Transverse colon (tissue), 4 donors: ENCODE measurements around the gene DOCK10. TPM values are rescaled to one million over a fixed set of nuclear protein-coding genes. Genes with fewer than 3 reads are reported as not detected.

Experiments
- DNase-seq: peaks from one replicate; pipeline ENCODE4 v3.0.0-alpha.2; 2019
- H3K27ac ChIP-seq, 4 donors: fragments of 200-600 bp; sonication (generic); 2 replicates each; pipeline ENCODE4 v1.5.1; 2016 to 2018; ENCODE audit warnings: inconsistent platforms in 4 of 4
- H3K27me3 ChIP-seq: fragments of 200-600 bp; sonication (generic); 2 replicates; pipeline ENCODE4 v1.5.1; 2017; ENCODE audit warnings: inconsistent platforms
- H3K36me3 ChIP-seq, 4 donors: fragments of 200-600 bp; sonication (generic); 2 replicates each; pipeline ENCODE4 v1.5.1; 2017 to 2019; ENCODE audit warnings: inconsistent platforms in 4 of 4
- H3K4me1 ChIP-seq, 4 donors: fragments of 200-600 bp; sonication (generic); 2 replicates each; pipeline ENCODE4 v1.5.1; 2017 to 2020; ENCODE audit warnings: inconsistent platforms in 4 of 4
- H3K4me3 ChIP-seq, 4 donors: fragments of 200-600 bp; sonication (generic); 1 replicate in 1 of 4; 2 replicates in 3 of 4; pipeline versions ENCODE4 v1.5.1 to v1.6.1; 2017 to 2019; ENCODE audit warnings: inconsistent platforms in 4 of 4
- H3K9me3 ChIP-seq, 2 donors: fragments of 200-600 bp; sonication (generic); 2 replicates each; pipeline ENCODE4 v1.5.1; 2017 to 2019; ENCODE audit warnings: inconsistent platforms in 2 of 2
- EP300 ChIP-seq: sonication (generic); formaldehyde crosslinking; IDR thresholded peaks from one replicate; pipeline ENCODE4 v1.6.1; 2017; ENCODE audit warnings: antibody characterized with exemption, low read depth
- POLR2A ChIP-seq: fragments of 450-650 bp; IDR thresholded peaks from one replicate; pipeline ENCODE4 v1.6.1; 2016; ENCODE audit warnings: antibody characterized with exemption, mild to moderate bottlenecking, moderate library complexity
- POLR2AphosphoS5 ChIP-seq, 3 donors: sonication (generic); formaldehyde crosslinking; IDR thresholded peaks; one replicate each; pipeline ENCODE4 v1.6.1; 2016; ENCODE audit warnings: antibody characterized with exemption in 3 of 3
- WGBS, 2 donors: methylation state at CpG; one replicate each; pipeline ENCODE4 v1.1.5; 2018; ENCODE audit warnings: low coverage in 1 of 2; 5-methylcytosine and 5-hydroxymethylcytosine counted together
- in situ Hi-C, 4 donors: fragments of 200-750 bp; cut with MboI; loops; one replicate each; pipeline versions ENCODE4 v1.15.0 to v1.15.1; 2017; ENCODE audit warnings: low sequenced_read_pairs in 3 of 4, low pct_ligation_motif_present in 1 of 4, low pct_unique_long_range_greater_than_20kb in 1 of 4
- intact Hi-C: fragments of 100-400 bp; cut with DNase I; formaldehyde crosslinking; loops from one replicate; pipeline ENCODE4 v1.15.1; 2023; ENCODE audit warnings: low total_unique reads
- total RNA-seq, 4 donors: library from RNA; depleted of rRNA; stranded (reverse); fragments of >200 nt; gene quantifications; one replicate each; pipeline ENCODE4 v1.1.0, GENCODE V29; 2016
- TF ChIP-seq, protein P1 (sequence below), 5 experiments: fragments of 200-600 bp in 3 of 5; fragments of 450-650 bp in 2 of 5; sonication (generic) in 3 of 5; IDR thresholded peaks; 1 replicate in 2 of 5; 2 replicates in 3 of 5; pipeline ENCODE4 v1.5.1; 2016 to 2017; ENCODE audit warnings: antibody characterized with exemption in 5 of 5, inconsistent platforms in 3 of 5, mild to moderate bottlenecking in 2 of 5, moderate library complexity in 1 of 5

DOCK10 gene
- total RNA-seq, 4 donors from 2014 or later: 5.2 to 64.7 (median 14.5) TPM

DNA sequence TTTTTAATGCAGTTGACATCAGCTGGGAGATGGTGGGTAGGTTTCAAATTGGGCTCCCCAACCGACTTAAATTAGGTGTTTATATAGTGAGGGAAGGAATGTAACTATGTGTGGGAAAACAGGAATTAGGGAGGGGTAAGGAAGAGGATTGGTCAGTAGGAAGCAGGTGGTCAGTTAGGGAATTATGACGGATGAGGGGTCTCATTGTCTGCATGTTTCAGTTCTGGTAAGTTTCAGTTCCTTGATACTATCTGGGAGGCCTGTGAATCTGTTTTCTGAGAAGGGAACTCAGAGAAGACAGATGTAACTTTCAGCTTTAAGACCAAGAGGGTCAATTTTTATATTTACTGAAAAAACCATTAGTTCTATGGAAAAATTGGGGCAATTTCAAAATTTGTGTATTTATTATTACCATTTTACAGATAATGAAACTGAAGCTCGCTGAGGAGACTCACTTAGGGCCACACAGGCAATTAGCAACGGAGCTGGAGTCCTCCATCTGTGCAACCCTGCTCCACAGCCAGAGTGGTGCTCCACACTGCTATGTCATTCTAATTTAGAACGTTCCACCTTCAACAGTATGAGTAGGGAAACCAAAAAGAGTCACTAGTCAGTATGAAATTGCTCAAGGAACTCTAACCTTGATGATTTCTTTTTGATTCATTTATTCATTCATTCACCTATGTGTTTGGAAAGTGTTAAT, 290.1 kb downstream of the DOCK10 start:
- Histone ChIP-seq H3K9me3 (peaks cover 0 to 4% of the 10 kb centered on the region in 2 donors), H3K36me3 (no peaks in the 10 kb centered on the region), H3K27ac (no peak overlapping the region), H3K27me3 (no peaks in the 10 kb centered on the region), H3K4me1 (no peaks in the 10 kb centered on the region), H3K4me3 (no peak overlapping the region)
- intact Hi-C loops (no loop called here), in situ Hi-C loops (loop anchor here in 1 of 4 donors (25.0 kb wide), 1 partner anchor 390 kb away; no protein-coding TSS in a partner anchor)
- WGBS, 2 donors: 72 to 77% methylated on average over 5 of the region's 5 CpGs
- TF ChIP-seq EP300 (no peak), POLR2A (no peak), POLR2AphosphoS5 (IDR thresholded peaks at IDR 0.05) (no peak)
- TF ChIP-seq, protein P1, sequence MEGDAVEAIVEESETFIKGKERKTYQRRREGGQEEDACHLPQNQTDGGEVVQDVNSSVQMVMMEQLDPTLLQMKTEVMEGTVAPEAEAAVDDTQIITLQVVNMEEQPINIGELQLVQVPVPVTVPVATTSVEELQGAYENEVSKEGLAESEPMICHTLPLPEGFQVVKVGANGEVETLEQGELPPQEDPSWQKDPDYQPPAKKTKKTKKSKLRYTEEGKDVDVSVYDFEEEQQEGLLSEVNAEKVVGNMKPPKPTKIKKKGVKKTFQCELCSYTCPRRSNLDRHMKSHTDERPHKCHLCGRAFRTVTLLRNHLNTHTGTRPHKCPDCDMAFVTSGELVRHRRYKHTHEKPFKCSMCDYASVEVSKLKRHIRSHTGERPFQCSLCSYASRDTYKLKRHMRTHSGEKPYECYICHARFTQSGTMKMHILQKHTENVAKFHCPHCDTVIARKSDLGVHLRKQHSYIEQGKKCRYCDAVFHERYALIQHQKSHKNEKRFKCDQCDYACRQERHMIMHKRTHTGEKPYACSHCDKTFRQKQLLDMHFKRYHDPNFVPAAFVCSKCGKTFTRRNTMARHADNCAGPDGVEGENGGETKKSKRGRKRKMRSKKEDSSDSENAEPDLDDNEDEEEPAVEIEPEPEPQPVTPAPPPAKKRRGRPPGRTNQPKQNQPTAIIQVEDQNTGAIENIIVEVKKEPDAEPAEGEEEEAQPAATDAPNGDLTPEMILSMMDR (IDR thresholded peaks at IDR 0.05): no peak
- no peak for DNase-seq

DNA sequence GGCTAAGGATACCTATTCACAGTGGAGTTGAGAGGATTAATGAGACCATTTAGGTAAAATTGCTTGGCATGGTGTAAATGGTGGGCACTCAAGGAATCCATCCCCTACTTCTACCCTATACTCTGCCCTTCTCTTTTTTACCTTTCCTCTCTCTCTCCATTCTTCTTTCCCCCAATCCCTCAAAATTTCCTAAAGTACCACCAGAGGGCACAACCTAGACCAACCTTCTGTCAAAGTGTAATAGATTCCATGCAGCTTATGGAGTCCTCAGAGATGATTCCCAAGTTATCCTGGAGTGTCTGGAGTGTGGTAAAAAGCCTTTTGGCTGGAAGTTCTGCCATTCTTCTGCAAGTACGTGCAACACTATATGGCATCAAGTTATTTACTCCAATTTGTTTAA, 293.1 kb downstream of the DOCK10 start:
- no peak for DNase-seq
- TF ChIP-seq, protein P1 (IDR thresholded peaks at IDR 0.05): no peak
- no peak for TF ChIP-seq EP300
- TF ChIP-seq POLR2AphosphoS5 (IDR thresholded peaks at IDR 0.05): no peak
- TF ChIP-seq POLR2A: no peak
- Histone ChIP-seq H3K27ac (no peak overlapping the region), H3K4me1 (no peaks in the 10 kb centered on the region), H3K36me3 (no peaks in the 10 kb centered on the region), H3K9me3 (no peaks in the 10 kb centered on the region), H3K4me3 (no peak overlapping the region), H3K27me3 (no peaks in the 10 kb centered on the region)
- in situ Hi-C loops (no loop called here), intact Hi-C loops (no loop called here)
- 90 to 100% methylated on average over 1 of the region's 1 CpG for WGBS, 2 donors

DNA sequence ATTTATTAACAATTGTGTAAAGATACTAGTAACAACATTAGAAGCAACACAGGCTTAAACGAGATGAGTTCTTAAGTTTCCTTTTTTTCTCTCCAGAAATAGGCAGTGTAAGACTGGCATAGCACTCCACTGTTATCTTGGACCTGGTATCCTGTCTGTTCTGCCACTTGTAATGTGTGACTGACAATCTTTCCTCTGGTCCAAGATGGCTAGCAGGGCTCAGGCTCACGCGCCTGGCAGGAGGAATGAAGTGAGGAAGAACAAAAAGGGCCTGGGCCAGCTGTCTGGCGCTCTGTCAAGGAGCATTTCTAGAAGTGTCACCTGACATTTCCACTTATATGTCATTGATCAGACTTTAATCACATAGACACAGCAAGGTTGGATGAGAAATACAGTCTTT, 294.5 kb downstream of the DOCK10 start:
- 60 to 88% methylated on average over 1 to 4 of the region's 4 CpGs for WGBS, 2 donors
- H3K27ac ChIP-seq: no peak overlapping the region
- in situ Hi-C loops: no loop called here

DNA sequence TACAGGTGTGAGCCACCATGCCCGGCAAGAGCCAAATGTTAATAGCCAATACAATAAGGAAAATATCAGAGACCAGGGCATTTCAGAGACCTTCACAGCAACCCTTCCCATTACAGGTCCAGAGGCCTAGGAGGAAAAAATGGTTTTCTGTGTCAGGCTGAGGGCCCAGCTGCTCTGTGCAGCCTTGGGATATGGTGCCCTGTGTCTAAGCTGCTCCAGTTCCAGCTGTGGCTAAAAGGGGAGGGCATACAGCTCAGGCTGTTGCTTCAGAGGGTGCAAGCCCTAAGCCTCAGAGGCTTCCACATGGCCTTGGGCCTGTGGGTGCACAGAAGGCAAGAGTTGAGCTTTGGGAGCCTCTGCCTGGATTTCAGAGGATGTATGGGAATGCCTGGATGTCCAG, 306.0 kb downstream of the DOCK10 start:
- Histone ChIP-seq H3K4me3 (no peak overlapping the region), H3K27ac (no peak overlapping the region), H3K27me3 (no peaks in the 10 kb centered on the region), H3K36me3 (no peaks in the 10 kb centered on the region), H3K9me3 (peaks cover 10% of the 10 kb centered on the region in 2 donors), H3K4me1 (no peaks in the 10 kb centered on the region)
- in situ Hi-C loops: no loop called here
- no peak for DNase-seq
- WGBS, 2 donors: 92% methylated on average over 1 of the region's 1 CpG; no CpG with 5 or more reads in 1 of the 2 donors
- intact Hi-C loops: no loop called here
- TF ChIP-seq, protein P1 (IDR thresholded peaks at IDR 0.05): no peak
- TF ChIP-seq POLR2A (no peak), POLR2AphosphoS5 (IDR thresholded peaks at IDR 0.05) (no peak), EP300 (no peak)

More for the DNA sequence above, 294.5 kb downstream of the DOCK10 start:
- no peaks in the 10 kb centered on the region for H3K4me1 ChIP-seq
- H3K36me3 ChIP-seq: no peaks in the 10 kb centered on the region
- H3K9me3 ChIP-seq: no peaks in the 10 kb centered on the region
- TF ChIP-seq, protein P1 (IDR thresholded peaks at IDR 0.05): no peak
- TF ChIP-seq POLR2AphosphoS5 (IDR thresholded peaks at IDR 0.05): no peak
- TF ChIP-seq EP300: no peak
- no peak for TF ChIP-seq POLR2A
- no peak for DNase-seq
- intact Hi-C loops: no loop called here
- H3K27me3 ChIP-seq: no peaks in the 10 kb centered on the region
- no peak overlapping the region for H3K4me3 ChIP-seq
